Peyer's patch (tissue), 4 donors: Measurements from ENCODE around the gene CELSR2. TPM values are rescaled to one million over a fixed set of nuclear protein-coding genes. Genes with fewer than 3 reads are reported as not detected.
A peak's percentile ranks its signal among the peaks of the same experiment; 100 is the strongest.

Source experiments
- DNase-seq, 3 donors: peaks; one replicate each; pipeline ENCODE4 v3.0.0-alpha.2; 2017 to 2019
- H3K27ac ChIP-seq, 4 donors: fragments of 200-600 bp; sonication (generic); one replicate each; pipeline ENCODE4 v1.5.1; 2016 to 2019
- H3K27me3 ChIP-seq, 2 donors: fragments of 200-600 bp; sonication (generic); one replicate each; pipeline ENCODE4 v1.5.1; 2019
- H3K36me3 ChIP-seq, 3 donors: fragments of 200-600 bp; sonication (generic); one replicate each; pipeline ENCODE4 v1.5.1; 2016 to 2019
- H3K4me1 ChIP-seq, 4 donors: fragments of 200-600 bp; sonication (generic); one replicate each; pipeline ENCODE4 v1.5.1; 2016 to 2019
- H3K4me3 ChIP-seq, 4 donors: fragments of 200-600 bp; sonication (generic); 1 replicate in 3 of 4; 2 replicates in 1 of 4; pipeline ENCODE4 v1.5.1; 2016 to 2019; ENCODE audit warnings: mild to moderate bottlenecking in 1 of 4
- H3K9me3 ChIP-seq, 4 donors: fragments of 200-600 bp; sonication (generic); one replicate each; pipeline ENCODE4 v1.5.1; 2016 to 2019; ENCODE audit warnings: mild to moderate bottlenecking in 1 of 4
- CTCF ChIP-seq, 6 experiments: fragments of 450-650 bp in 4 of 6; fragments of 200-600 bp in 2 of 6; sonication (generic) in 1 of 6; IDR thresholded peaks; one replicate each; pipeline ENCODE4 v1.5.1; 2017 to 2019; ENCODE audit warnings: antibody characterized with exemption in 6 of 6, mild to moderate bottlenecking in 3 of 6, moderate library complexity in 1 of 6
- POLR2A ChIP-seq, 2 donors: fragments of 450-650 bp; IDR thresholded peaks; one replicate each; pipeline ENCODE4 v1.5.1; 2017; ENCODE audit warnings: antibody characterized with exemption in 2 of 2, mild to moderate bottlenecking in 2 of 2, moderate library complexity in 2 of 2
- total RNA-seq, 4 donors: library from RNA; depleted of rRNA; stranded (reverse); fragments of >200 nt; gene quantifications; one replicate each; pipeline ENCODE4 v1.1.0, GENCODE V29; 2016

CELSR2 gene
- total RNA-seq, 4 donors from 2014 or later, result 2.6 to 6.4 (median 4.6) TPM

DNA sequence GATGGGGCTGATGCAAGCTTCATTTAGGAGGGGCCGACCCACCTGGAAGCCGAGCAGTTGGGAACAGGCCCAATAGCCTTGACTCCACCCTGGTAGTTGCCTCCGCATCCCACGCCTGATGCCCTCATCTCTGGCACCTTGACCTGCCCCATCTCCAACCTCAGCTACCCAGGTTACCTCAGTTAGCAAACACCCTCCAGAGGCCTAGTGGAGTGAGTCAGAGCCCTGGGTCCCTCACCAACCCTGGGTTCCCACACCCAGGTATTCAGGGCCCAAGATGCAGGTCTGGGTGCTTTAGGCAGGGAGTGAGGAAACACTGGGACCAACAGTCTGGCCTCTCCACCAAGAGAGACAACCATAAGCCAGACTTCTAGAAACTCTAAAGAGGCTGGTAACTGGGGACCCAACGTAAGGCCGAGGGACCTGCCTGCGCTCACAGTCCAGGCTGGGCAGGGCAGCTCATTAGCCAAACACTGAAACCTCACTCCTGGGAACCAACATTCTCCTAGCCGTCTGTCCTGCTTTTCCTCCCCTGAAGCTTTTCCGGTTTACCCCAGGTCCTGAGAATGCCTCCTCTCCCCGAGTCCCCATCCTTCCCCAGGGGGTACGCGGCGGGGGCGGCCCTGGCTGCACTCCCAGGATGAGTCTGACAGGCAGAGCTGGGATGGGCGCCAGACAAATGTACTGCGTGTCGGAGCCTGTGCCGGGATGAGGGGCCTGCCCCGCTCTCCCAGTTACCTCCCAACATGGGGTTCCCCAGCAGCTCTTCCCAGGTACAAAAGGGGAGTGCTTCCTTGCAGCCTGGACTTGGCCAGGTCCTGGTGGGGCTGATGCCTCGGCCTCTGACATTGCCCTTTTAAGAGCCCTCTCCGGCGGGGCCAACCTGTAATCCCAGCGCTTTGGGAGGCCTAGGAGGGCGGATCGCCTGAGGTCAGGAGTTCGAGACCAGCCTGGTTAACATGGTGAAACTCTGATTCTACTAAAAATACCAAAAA, 8.9 kb upstream of the CELSR2 start:
- H3K36me3 ChIP-seq, result peaks cover 0 to 40% (median 0%) of the 10 kb centered on the region in 3 donors
- H3K4me1 ChIP-seq, result peaks cover 0 to 12% (median 0%) of the 10 kb centered on the region in 4 donors
- TF ChIP-seq CTCF (IDR thresholded peaks at IDR 0.05), result no peak
- TF ChIP-seq POLR2A (IDR thresholded peaks at IDR 0.05), result no peak
- no peak overlapping the region for H3K4me3 ChIP-seq
- no peaks in the 10 kb centered on the region for H3K27me3 ChIP-seq
- H3K9me3 ChIP-seq, result no peaks in the 10 kb centered on the region
- H3K27ac ChIP-seq, result peak overlapping the region in 1 of 4 donors; percentile 3
- peak in 1 of 3 donors; percentile 60 for DNase-seq

GRCh38 chr1:109241344-109241743, 8.0 kb upstream of the CELSR2 start:
- no peak overlapping the region for H3K4me3 ChIP-seq
- H3K4me1 ChIP-seq, result peaks cover 0 to 12% (median 0%) of the 10 kb centered on the region in 4 donors
- no peak overlapping the region for H3K27ac ChIP-seq
- H3K27me3 ChIP-seq, result no peaks in the 10 kb centered on the region
- DNase-seq, result peak in 1 of 3 donors; percentile 38
- TF ChIP-seq CTCF (IDR thresholded peaks at IDR 0.05), result no peak
- TF ChIP-seq POLR2A (IDR thresholded peaks at IDR 0.05), result no peak
- H3K36me3 ChIP-seq, result peaks cover 0 to 31% (median 0%) of the 10 kb centered on the region in 3 donors
- H3K9me3 ChIP-seq, result no peaks in the 10 kb centered on the region

DNA sequence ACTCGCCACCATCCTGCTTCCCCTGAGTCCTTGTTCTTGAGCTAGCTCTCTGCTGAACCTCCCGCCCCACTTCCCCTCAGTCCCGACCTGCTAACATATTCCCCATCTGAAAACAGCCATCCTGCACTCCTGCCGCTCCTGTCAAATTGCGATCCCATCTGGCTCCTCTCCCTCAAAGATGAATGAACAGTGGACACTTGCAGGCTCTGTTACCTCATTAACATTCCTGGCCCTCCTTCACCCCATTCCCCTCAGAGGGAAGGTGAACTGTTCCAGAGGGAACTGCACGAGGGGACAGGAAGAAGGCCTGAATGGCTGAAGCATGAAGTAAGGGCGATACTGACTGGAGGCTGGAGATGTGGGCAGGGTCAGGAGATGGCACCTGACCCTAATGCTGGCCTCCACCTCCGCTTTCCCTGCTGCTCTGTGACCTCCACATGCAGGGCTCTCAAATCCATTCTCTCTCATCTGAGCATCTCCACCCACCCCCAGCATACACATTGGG, 7.4 kb upstream of the CELSR2 start:
- Histone ChIP-seq H3K27ac (no peak overlapping the region), H3K36me3 (peaks cover 0 to 25% (median 0%) of the 10 kb centered on the region in 3 donors), H3K27me3 (no peaks in the 10 kb centered on the region), H3K4me3 (no peak overlapping the region), H3K4me1 (peaks cover 0 to 12% (median 0%) of the 10 kb centered on the region in 4 donors), H3K9me3 (no peaks in the 10 kb centered on the region)
- peak in 1 of 3 donors; percentile 42 for DNase-seq
- no peak for TF ChIP-seq POLR2A (IDR thresholded peaks at IDR 0.05)
- TF ChIP-seq CTCF (IDR thresholded peaks at IDR 0.05), result no peak

GRCh38 chr1:109242387-109242786, 7.0 kb upstream of the CELSR2 start:
- no peaks in the 10 kb centered on the region for H3K27me3 ChIP-seq
- peaks cover 0 to 12% (median 0%) of the 10 kb centered on the region in 4 donors for H3K4me1 ChIP-seq
- DNase-seq, result peak in 1 of 3 donors; percentile 38
- no peak overlapping the region for H3K27ac ChIP-seq
- no peak for TF ChIP-seq CTCF (IDR thresholded peaks at IDR 0.05)
- no peak for TF ChIP-seq POLR2A (IDR thresholded peaks at IDR 0.05)
- no peaks in the 10 kb centered on the region for H3K9me3 ChIP-seq
- H3K4me3 ChIP-seq, result no peak overlapping the region
- peaks cover 0 to 20% (median 0%) of the 10 kb centered on the region in 3 donors for H3K36me3 ChIP-seq

- Histone ChIP-seq H3K27me3 (no peaks in the 10 kb centered on the region), H3K4me1 (peaks cover 0 to 12% (median 0%) of the 10 kb centered on the region in 4 donors), H3K36me3 (peaks cover 0 to 12% (median 0%) of the 10 kb centered on the region in 3 donors), H3K4me3 (no peak overlapping the region), H3K9me3 (no peaks in the 10 kb centered on the region), H3K27ac (no peak overlapping the region)
- DNase-seq, result peak in 1 of 3 donors; percentile 36
- no peak for TF ChIP-seq CTCF (IDR thresholded peaks at IDR 0.05)
- TF ChIP-seq POLR2A (IDR thresholded peaks at IDR 0.05), result no peak
These were observed 6.1 kb upstream of the CELSR2 start for GRCh38 chr1:109243221-109243620.
